ENCODE measurements around the gene MUC5B.

DNA sequence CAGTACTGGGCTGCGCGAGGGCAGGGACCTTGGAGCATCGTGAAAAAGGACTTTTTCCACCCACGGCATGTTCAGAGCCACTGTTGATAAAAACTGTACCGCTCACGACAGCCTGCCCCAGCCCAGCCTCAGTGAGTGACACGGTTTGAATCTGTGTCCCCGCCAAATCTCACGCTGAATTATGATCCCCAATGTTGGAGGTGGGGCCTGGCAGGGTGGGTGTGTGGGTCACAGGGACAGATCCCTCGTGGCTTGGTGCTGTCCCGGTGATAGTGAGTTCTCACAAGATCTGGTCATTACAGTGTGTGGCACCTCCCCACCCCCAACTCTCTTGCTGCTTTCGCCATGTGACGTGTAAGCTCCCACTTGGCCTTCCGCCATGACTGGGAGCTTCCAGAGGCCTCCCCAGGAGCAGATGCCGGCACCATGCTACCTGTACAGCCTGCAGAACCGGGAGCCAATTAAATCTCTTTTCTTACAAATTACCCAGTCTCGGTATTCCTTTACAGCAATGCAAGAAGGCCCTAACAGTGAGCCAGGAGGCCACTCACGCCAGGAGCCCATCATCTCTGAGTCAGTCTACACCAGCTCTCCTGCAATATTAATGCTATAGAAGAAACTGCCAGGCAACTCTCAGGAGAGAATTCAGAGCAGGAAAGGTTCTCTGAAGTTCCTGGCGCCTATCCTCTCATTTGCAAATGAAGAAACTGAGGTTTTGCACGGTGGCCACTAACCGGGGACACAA lies 85.3 kb downstream of the MUC5B start:
- TF ChIP-seq, protein P1, sequence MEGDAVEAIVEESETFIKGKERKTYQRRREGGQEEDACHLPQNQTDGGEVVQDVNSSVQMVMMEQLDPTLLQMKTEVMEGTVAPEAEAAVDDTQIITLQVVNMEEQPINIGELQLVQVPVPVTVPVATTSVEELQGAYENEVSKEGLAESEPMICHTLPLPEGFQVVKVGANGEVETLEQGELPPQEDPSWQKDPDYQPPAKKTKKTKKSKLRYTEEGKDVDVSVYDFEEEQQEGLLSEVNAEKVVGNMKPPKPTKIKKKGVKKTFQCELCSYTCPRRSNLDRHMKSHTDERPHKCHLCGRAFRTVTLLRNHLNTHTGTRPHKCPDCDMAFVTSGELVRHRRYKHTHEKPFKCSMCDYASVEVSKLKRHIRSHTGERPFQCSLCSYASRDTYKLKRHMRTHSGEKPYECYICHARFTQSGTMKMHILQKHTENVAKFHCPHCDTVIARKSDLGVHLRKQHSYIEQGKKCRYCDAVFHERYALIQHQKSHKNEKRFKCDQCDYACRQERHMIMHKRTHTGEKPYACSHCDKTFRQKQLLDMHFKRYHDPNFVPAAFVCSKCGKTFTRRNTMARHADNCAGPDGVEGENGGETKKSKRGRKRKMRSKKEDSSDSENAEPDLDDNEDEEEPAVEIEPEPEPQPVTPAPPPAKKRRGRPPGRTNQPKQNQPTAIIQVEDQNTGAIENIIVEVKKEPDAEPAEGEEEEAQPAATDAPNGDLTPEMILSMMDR (IDR thresholded peaks at IDR 0.05) = no peak
- TF ChIP-seq POLR2A (IDR thresholded peaks at IDR 0.05) = no peak
